Endothelial cell of umbilical vein (primary cell): Measurements from ENCODE around the gene FKBP8. TPM values are rescaled to one million over a fixed set of nuclear protein-coding genes. Genes with fewer than 3 reads are reported as not detected.

ENCODE experiments used
- BruUV-seq: library from RNA; stranded (reverse); fragments of 400-500 nt; replicated peaks from 2 replicates; lab custom pipeline; 2021; lab: Mats Ljungman, UMichigan
- CTCF ChIA-PET: fragments of 300-600, 350-600 bp; sonication (Branson Sonifier 250); formaldehyde crosslinking; loops from one replicate; lab custom pipeline; 2021; ENCODE audit warnings: antibody characterized with exemption, inconsistent platforms; lab: Charles Lee
- POLR2A ChIA-PET: fragments of 300-600, 350-600 bp; sonication (Branson Sonifier 250); formaldehyde crosslinking; loops from one replicate; lab custom pipeline; 2021; ENCODE audit warnings: antibody characterized with exemption, inconsistent platforms; lab: Charles Lee
- DNase-seq: peaks from one replicate; pipeline ENCODE4 v3.0.0-alpha.2; 2011; ENCODE audit warnings: low read depth, low spot score
- FAIRE-seq: peaks from 2 replicates; lab custom pipeline; 2011; peaks lifted over from hg19 to GRCh38; lab: Jason Lieb, UNC
- H2AFZ ChIP-seq: 2 replicates; pipeline ENCODE4 v1.6.0; 2012; ENCODE audit warnings: low read depth, low read length, control low read depth, inconsistent platforms
- H3K27ac ChIP-seq: 2 replicates; pipeline ENCODE4 v1.5.1; 2011; ENCODE audit warnings: low read depth, mild to moderate bottlenecking, control low read depth, low read length, moderate library complexity; ENCODE audit not compliant: insufficient read depth
- H3K27me3 ChIP-seq, 2 experiments: 2 replicates each; pipeline versions ENCODE4 v1.6.0 to v1.6.1; 2011; ENCODE audit warnings: low read length in 2 of 2, mixed read lengths in 1 of 2; ENCODE audit not compliant: control insufficient read depth in 2 of 2, insufficient read depth in 2 of 2
- H3K36me3 ChIP-seq, 2 experiments: 2 replicates in 1 of 2; 3 replicates in 1 of 2; pipeline ENCODE4 v1.5.1; 2011; ENCODE audit warnings: low read length in 2 of 2, mild to moderate bottlenecking in 1 of 2, moderate library complexity in 1 of 2; ENCODE audit not compliant: control insufficient read depth in 2 of 2, insufficient read depth in 2 of 2; ENCODE audit errors: extremely low read depth in 1 of 2
- H3K4me1 ChIP-seq: 3 replicates; pipeline ENCODE4 v1.5.1; 2011; ENCODE audit warnings: mild to moderate bottlenecking, low read length; ENCODE audit not compliant: control insufficient read depth, insufficient read depth; ENCODE audit errors: extremely low read depth
- H3K4me2 ChIP-seq: 2 replicates; pipeline ENCODE4 v1.6.1; 2011; ENCODE audit warnings: low read length, control low read depth, mixed read lengths; ENCODE audit not compliant: insufficient read depth
- H3K4me3 ChIP-seq, 3 experiments: fragments of 200-600 bp in 1 of 3; sonication (generic), shearing (Covaris generic) in 1 of 3; replicated peaks in 1 of 3; 2 replicates each; pipeline ENCODE4 v1.5.1; 2011 to 2016; ENCODE audit warnings: control low read depth in 3 of 3, low read length in 3 of 3, mild to moderate bottlenecking in 2 of 3, inconsistent platforms in 1 of 3, low read depth in 1 of 3, moderate library complexity in 1 of 3; ENCODE audit not compliant: insufficient read depth in 1 of 3
- H3K79me2 ChIP-seq: 2 replicates; pipeline ENCODE4 v1.6.0; 2012; ENCODE audit warnings: low read length, inconsistent platforms; ENCODE audit not compliant: control insufficient read depth, insufficient read depth
- H3K9ac ChIP-seq: replicated peaks from 2 replicates; pipeline ENCODE3; 2011; ENCODE audit warnings: low read length, control low read depth; ENCODE audit not compliant: insufficient read depth; ENCODE audit errors: extremely low read depth
- H3K9me1 ChIP-seq: replicated peaks from 3 replicates; pipeline ENCODE4 v1.6.0; 2011; ENCODE audit warnings: mild to moderate bottlenecking, low read length; ENCODE audit not compliant: control insufficient read depth, insufficient read depth; ENCODE audit errors: extremely low read depth
- H3K9me3 ChIP-seq: replicated peaks from 2 replicates; pipeline ENCODE4 v1.5.1; 2012; ENCODE audit warnings: low read length, inconsistent platforms; ENCODE audit not compliant: control insufficient read depth, insufficient read depth
- H4K20me1 ChIP-seq: replicated peaks from 2 replicates; pipeline ENCODE3; 2011; ENCODE audit warnings: mild to moderate bottlenecking, low read length; ENCODE audit not compliant: control insufficient read depth, insufficient read depth; ENCODE audit errors: extremely low read depth
- EZH2 ChIP-seq: IDR thresholded peaks from 2 replicates; pipeline ENCODE4 v1.6.1; 2012; ENCODE audit warnings: borderline replicate concordance, low read depth, mild to moderate bottlenecking, moderate library complexity, low read length, inconsistent platforms; ENCODE audit not compliant: severe bottlenecking
- FOS ChIP-seq: IDR thresholded peaks from 2 replicates; pipeline ENCODE4 v1.6.1; 2011; ENCODE audit warnings: mild to moderate bottlenecking, low read length, moderate library complexity, borderline replicate concordance; ENCODE audit not compliant: insufficient read depth
- GATA2 ChIP-seq: IDR thresholded peaks from 2 replicates; pipeline ENCODE4 v1.7.0; 2011; ENCODE audit warnings: low read depth, mild to moderate bottlenecking, moderate library complexity, mixed read lengths, low read length; ENCODE audit not compliant: insufficient read length, insufficient read depth
- JUN ChIP-seq: IDR thresholded peaks from 2 replicates; pipeline ENCODE4 v1.6.1; 2011; ENCODE audit warnings: borderline replicate concordance, low read depth; ENCODE audit not compliant: insufficient read length, insufficient read depth
- MYC ChIP-seq: IDR thresholded peaks from one replicate; pipeline ENCODE4 v1.6.1; 2011; ENCODE audit warnings: mild to moderate bottlenecking, low read depth, low read length
- POLR2A ChIP-seq: IDR thresholded peaks from 2 replicates; pipeline ENCODE4 v1.6.1; 2012; ENCODE audit warnings: low read depth, mild to moderate bottlenecking, control low read depth, low read length
- POLR2AphosphoS5 ChIP-seq: IDR thresholded peaks from 2 replicates; pipeline ENCODE4 v1.6.1; 2012; ENCODE audit warnings: low read depth, mild to moderate bottlenecking, control low read depth, low read length, moderate library complexity; ENCODE audit not compliant: insufficient read depth
- dilution Hi-C: fragments of 300-500 bp; cut with MboI; formaldehyde crosslinking; loops from one replicate; pipeline ENCODE4 v1.15.0; 2019; ENCODE audit warnings: low sequenced_read_pairs; ENCODE audit not compliant: extremely low pct_ligation_motif_present
- intact Hi-C: fragments of 100-400 bp; cut with micrococcal nuclease; formaldehyde crosslinking; loops from one replicate; pipeline ENCODE4 v1.10.0; 2022
- polyA plus RNA-seq, 4 experiments: library from polyadenylated mRNA; depleted of rRNA in 3 of 4; stranded (reverse) in 3 of 4; unstranded in 1 of 4; fragments of >200 nt; gene quantifications; 2 replicates each; pipeline versions ENCODE4 v1.2.1 to v1.2.3, GENCODE V29; 2011 to 2012; ENCODE audit warnings: missing spikeins in 1 of 4
- total RNA-seq: library from RNA; stranded (reverse); gene quantifications from 2 replicates; pipeline ENCODE4 v1.2.3, GENCODE V29; 2021
- TF ChIP-seq, protein P1 (sequence below): IDR thresholded peaks from 2 replicates; pipeline ENCODE4 v1.6.1; 2011; ENCODE audit not compliant: insufficient read depth, insufficient read length
- TF ChIP-seq, protein P2 (sequence below), 2 donors: IDR thresholded peaks; 1 replicate in 1 of 2; 2 replicates in 1 of 2; pipeline ENCODE4 v1.5.1; 2011; ENCODE audit warnings: low read length in 2 of 2, mild to moderate bottlenecking in 2 of 2, moderate library complexity in 2 of 2, control low read depth in 1 of 2, inconsistent platforms in 1 of 2, low read depth in 1 of 2; ENCODE audit not compliant: insufficient read depth in 1 of 2; ENCODE audit errors: extremely low read depth in 1 of 2

Gene FKBP8
- total and polyA plus RNA-seq, 2 donors (not counting 3 experiments of a cell fraction or from before 2014, with no cell fraction given) = 150 to 173 TPM

DNA sequence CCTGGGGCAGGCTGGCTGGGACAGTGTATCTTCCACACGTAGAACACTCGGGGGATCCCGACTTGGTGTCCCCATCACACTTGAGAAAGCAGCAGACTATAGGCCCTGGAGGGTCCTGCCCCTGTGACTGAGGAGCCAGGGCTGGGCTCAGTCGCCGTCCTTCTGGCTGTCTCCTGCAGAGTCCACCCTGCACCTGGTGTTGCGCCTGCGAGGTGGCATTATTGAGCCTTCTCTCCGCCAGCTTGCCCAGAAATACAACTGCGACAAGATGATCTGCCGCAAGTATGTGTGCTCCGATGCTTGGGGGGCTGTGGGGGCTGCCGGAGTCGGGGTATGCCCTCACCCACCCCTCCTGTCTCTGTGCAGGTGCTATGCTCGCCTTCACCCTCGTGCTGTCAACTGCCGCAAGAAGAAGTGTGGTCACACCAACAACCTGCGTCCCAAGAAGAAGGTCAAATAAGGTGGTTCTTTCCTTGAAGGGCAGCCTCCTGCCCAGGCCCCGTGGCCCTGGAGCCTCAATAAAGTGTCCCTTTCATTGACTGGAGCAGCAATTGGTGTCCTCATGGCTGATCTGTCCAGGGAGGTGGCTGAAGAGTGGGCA is 31.4 kb upstream of the FKBP8 start:
- H3K79me2 ChIP-seq = peaks cover 24% of the 10 kb centered on the region
- ChIA-PET CTCF (interaction anchor here (1.1 kb wide), 1 partner anchor 15 kb away, joined by 4 read pairs; no protein-coding TSS in a partner anchor), POLR2A (no interaction called here)
- TF ChIP-seq EZH2 (no peak), MYC (no peak), POLR2AphosphoS5 (no peak), POLR2A (no peak), JUN (no peak), GATA2 (no peak), FOS (no peak)
- TF ChIP-seq, protein P1, sequence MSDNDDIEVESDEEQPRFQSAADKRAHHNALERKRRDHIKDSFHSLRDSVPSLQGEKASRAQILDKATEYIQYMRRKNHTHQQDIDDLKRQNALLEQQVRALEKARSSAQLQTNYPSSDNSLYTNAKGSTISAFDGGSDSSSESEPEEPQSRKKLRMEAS = no peak
- TF ChIP-seq, protein P2, sequence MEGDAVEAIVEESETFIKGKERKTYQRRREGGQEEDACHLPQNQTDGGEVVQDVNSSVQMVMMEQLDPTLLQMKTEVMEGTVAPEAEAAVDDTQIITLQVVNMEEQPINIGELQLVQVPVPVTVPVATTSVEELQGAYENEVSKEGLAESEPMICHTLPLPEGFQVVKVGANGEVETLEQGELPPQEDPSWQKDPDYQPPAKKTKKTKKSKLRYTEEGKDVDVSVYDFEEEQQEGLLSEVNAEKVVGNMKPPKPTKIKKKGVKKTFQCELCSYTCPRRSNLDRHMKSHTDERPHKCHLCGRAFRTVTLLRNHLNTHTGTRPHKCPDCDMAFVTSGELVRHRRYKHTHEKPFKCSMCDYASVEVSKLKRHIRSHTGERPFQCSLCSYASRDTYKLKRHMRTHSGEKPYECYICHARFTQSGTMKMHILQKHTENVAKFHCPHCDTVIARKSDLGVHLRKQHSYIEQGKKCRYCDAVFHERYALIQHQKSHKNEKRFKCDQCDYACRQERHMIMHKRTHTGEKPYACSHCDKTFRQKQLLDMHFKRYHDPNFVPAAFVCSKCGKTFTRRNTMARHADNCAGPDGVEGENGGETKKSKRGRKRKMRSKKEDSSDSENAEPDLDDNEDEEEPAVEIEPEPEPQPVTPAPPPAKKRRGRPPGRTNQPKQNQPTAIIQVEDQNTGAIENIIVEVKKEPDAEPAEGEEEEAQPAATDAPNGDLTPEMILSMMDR (IDR thresholded peaks at IDR 0.05; ENCODE audit: extremely low read depth in 1 of 2, insufficient read depth in 1 of 2, low read depth in 1 of 2, low read length in 2 of 2) = no peak
- no peaks in the 10 kb centered on the region for H3K9me3 ChIP-seq
- H4K20me1 ChIP-seq = no peaks in the 10 kb centered on the region
- H3K9me1 ChIP-seq = no peaks in the 10 kb centered on the region
- H3K4me1 ChIP-seq = peaks cover 16% of the 10 kb centered on the region
- H3K27me3 ChIP-seq = no peaks in the 10 kb centered on the region
- peaks cover 4 to 19% of the 10 kb centered on the region in 2 experiments for H3K36me3 ChIP-seq
- intact Hi-C loops = loop anchor here (5.0 kb wide), 1 partner anchor 102 kb away; no protein-coding TSS in a partner anchor
- FAIRE-seq = no peak
- DNase-seq = no peak
- no peak overlapping the region for H3K4me2 ChIP-seq
- no TSS peak for BruUV-seq
- H2AFZ ChIP-seq = no peak overlapping the region
- H3K27ac ChIP-seq = no peak overlapping the region
- H3K9ac ChIP-seq = no peak overlapping the region
- no peak overlapping the region for H3K4me3 ChIP-seq
- dilution Hi-C loops = no loop called here
